Fibroblast of lung (primary cell): Measurements from ENCODE around the gene UIMC1.

ENCODE experiments used
- EZH2 ChIP-seq: IDR thresholded peaks from 2 replicates; pipeline ENCODE4 v1.5.1; 2012; ENCODE audit warnings: low read length, control low read depth, mild to moderate bottlenecking; ENCODE audit errors: missing control alignments
- TF ChIP-seq, protein P1 (sequence below), 2 donors: IDR thresholded peaks in 1 of 2; conservative IDR thresholded peaks in 1 of 2; 1 replicate in 1 of 2; 2 replicates in 1 of 2; pipeline ENCODE4 v1.5.1; 2011 to 2012; ENCODE audit warnings: low read length in 2 of 2, control low read depth in 1 of 2, inconsistent platforms in 1 of 2, low read depth in 1 of 2, mild to moderate bottlenecking in 1 of 2

DNA sequence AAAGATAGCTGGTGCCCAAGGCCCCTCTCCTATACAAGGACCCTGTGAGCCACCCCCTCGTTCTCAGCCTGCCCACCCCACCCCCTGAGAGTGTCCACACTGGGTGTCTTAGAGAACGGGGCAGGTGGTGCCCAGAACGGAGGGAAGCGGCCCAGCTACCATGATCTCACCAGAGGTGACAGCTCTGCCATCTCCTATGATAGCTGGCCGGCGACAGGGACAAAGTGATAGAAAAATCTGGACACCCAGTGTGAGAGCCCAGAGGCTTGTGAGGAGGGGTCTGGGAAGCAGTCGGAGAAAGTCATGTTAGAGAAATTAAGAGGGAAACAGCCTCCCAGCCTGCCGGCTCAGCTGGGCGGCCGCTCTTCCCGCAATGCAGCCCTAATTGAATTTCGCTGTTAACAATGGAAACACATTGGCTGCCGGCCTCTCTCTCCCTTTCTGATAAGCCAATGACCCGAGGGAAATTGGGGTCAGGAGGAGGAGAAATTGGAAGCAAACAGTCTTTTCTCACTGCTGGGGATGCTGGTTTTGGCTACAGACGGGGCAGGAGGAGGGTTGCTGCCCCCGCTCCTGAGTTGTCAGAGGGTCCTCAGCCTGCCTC is 139.8 kb downstream of the UIMC1 start:
- TF ChIP-seq, protein P1, sequence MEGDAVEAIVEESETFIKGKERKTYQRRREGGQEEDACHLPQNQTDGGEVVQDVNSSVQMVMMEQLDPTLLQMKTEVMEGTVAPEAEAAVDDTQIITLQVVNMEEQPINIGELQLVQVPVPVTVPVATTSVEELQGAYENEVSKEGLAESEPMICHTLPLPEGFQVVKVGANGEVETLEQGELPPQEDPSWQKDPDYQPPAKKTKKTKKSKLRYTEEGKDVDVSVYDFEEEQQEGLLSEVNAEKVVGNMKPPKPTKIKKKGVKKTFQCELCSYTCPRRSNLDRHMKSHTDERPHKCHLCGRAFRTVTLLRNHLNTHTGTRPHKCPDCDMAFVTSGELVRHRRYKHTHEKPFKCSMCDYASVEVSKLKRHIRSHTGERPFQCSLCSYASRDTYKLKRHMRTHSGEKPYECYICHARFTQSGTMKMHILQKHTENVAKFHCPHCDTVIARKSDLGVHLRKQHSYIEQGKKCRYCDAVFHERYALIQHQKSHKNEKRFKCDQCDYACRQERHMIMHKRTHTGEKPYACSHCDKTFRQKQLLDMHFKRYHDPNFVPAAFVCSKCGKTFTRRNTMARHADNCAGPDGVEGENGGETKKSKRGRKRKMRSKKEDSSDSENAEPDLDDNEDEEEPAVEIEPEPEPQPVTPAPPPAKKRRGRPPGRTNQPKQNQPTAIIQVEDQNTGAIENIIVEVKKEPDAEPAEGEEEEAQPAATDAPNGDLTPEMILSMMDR (conservative IDR thresholded peaks at IDR 0.05 in 1 of 2, IDR thresholded peaks at IDR 0.05 in 1 of 2; ENCODE audit: low read depth in 1 of 2, low read length in 2 of 2) = no peak
- no peak for TF ChIP-seq EZH2
